Thyroid gland (tissue), 4 donors: Measurements from ENCODE around the gene IL21R. TPM values are rescaled to one million over a fixed set of nuclear protein-coding genes. Genes with fewer than 3 reads are reported as not detected.

Experiments
- DNase-seq, 2 donors: peaks; one replicate each; pipeline ENCODE4 v3.0.0-alpha.2; 2019
- H3K27ac ChIP-seq, 3 donors: fragments of 200-600 bp; sonication (generic); 1 replicate in 2 of 3; 2 replicates in 1 of 3; pipeline ENCODE4 v1.5.1; 2016 to 2019; ENCODE audit warnings: mild to moderate bottlenecking in 1 of 3, moderate library complexity in 1 of 3
- H3K27me3 ChIP-seq: fragments of 200-600 bp; sonication (generic); one replicate; pipeline ENCODE4 v1.5.1; 2019
- H3K36me3 ChIP-seq, 2 donors: fragments of 200-600 bp; sonication (generic); one replicate each; pipeline ENCODE4 v1.5.1; 2016 to 2019
- H3K4me1 ChIP-seq, 2 donors: fragments of 200-600 bp; sonication (generic); one replicate each; pipeline ENCODE4 v1.5.1; 2017 to 2019
- H3K4me3 ChIP-seq, 3 donors: fragments of 200-600 bp; sonication (generic); replicated peaks in 1 of 3; 1 replicate in 2 of 3; 2 replicates in 1 of 3; pipeline ENCODE4 v1.5.1; 2016; ENCODE audit warnings: mild to moderate bottlenecking in 1 of 3
- H3K9me3 ChIP-seq: fragments of 200-600 bp; sonication (generic); one replicate; pipeline ENCODE4 v1.5.1; 2017
- POLR2A ChIP-seq, 2 donors: fragments of 450-650 bp; IDR thresholded peaks; one replicate each; pipeline ENCODE4 v1.6.1; 2017; ENCODE audit warnings: antibody characterized with exemption in 2 of 2, mild to moderate bottlenecking in 2 of 2, moderate library complexity in 1 of 2
- WGBS, 2 donors: methylation state at CpG; one replicate each; pipeline ENCODE4 v1.1.5; 2017; 5-methylcytosine and 5-hydroxymethylcytosine counted together
- intact Hi-C: fragments of 100-400 bp; cut with DNase I; formaldehyde crosslinking; loops from one replicate; pipeline ENCODE4 v1.15.1; 2023
- total RNA-seq, 4 donors: library from RNA; depleted of rRNA; stranded (reverse); fragments of >200 nt; gene quantifications; one replicate each; pipeline ENCODE4 v1.2.3, GENCODE V29; 2016
- TF ChIP-seq, protein P1 (sequence below), 6 experiments: fragments of 200-600 bp in 3 of 6; fragments of 450-650 bp in 3 of 6; sonication (generic) in 3 of 6; IDR thresholded peaks; one replicate each; pipeline ENCODE4 v1.5.1; 2016 to 2019; ENCODE audit warnings: antibody characterized with exemption in 6 of 6, mild to moderate bottlenecking in 2 of 6, inconsistent platforms in 1 of 6, moderate library complexity in 1 of 6

IL21R gene
- total RNA-seq, 4 donors from 2014 or later: 0.11 to 0.88 (median 0.32) TPM

DNA sequence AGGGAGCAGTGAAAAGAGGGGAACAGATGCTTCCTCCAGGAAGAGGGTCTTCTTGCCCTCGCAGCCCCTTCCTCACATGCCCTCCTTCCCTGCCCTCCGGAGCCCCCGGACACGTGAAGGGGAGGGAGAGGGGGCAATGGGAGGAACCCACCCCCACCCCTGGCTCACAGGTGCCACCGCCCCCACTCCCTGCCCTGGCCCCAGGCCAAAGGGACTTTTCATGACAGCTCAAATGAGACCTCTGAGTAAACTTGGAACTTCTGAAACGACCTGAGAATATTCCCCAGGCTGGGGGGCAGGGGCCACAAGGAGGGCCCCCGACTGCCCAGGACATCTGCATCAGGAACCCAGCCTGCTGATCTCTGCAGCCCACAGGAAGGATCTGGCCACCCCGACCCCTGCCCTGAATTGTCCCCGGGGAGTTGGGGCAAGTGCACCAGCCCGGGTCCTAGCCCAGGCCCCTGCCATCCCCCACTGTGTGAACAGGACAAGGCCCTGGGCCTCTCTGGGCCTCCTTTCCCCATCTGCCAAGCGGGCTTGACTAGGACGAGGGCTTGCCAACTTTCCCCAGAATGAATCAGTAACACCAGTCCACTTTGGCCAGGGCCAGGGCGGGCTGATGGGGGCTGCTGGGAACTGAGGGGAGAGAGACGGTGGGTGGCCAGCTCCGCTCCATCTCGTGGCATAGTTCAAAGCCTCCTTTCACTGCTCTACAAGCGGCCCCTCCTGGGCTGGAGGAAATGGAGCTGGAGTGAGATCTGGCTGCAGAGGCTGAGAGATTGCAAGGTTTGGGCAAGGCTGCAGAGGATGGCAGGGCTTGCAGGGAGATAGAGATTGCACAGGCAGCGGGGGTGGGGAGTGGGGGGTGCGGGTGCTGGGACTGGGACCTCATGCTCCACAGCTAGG is 3.8 kb downstream of the IL21R start:
- Histone ChIP-seq H3K27ac (no peak overlapping the region), H3K4me1 (peaks cover 0 to 16% of the 10 kb centered on the region in 2 donors), H3K36me3 (no peaks in the 10 kb centered on the region), H3K27me3 (no peaks in the 10 kb centered on the region), H3K9me3 (no peaks in the 10 kb centered on the region), H3K4me3 (no peak overlapping the region)
- WGBS, 2 donors: 53 to 54% methylated on average over 10 to 14 of the region's 19 CpGs
- DNase-seq: no peak
- intact Hi-C loops: no loop called here
- TF ChIP-seq POLR2A (IDR thresholded peaks at IDR 0.05): no peak
- TF ChIP-seq, protein P1, sequence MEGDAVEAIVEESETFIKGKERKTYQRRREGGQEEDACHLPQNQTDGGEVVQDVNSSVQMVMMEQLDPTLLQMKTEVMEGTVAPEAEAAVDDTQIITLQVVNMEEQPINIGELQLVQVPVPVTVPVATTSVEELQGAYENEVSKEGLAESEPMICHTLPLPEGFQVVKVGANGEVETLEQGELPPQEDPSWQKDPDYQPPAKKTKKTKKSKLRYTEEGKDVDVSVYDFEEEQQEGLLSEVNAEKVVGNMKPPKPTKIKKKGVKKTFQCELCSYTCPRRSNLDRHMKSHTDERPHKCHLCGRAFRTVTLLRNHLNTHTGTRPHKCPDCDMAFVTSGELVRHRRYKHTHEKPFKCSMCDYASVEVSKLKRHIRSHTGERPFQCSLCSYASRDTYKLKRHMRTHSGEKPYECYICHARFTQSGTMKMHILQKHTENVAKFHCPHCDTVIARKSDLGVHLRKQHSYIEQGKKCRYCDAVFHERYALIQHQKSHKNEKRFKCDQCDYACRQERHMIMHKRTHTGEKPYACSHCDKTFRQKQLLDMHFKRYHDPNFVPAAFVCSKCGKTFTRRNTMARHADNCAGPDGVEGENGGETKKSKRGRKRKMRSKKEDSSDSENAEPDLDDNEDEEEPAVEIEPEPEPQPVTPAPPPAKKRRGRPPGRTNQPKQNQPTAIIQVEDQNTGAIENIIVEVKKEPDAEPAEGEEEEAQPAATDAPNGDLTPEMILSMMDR (IDR thresholded peaks at IDR 0.05): no peak

DNA sequence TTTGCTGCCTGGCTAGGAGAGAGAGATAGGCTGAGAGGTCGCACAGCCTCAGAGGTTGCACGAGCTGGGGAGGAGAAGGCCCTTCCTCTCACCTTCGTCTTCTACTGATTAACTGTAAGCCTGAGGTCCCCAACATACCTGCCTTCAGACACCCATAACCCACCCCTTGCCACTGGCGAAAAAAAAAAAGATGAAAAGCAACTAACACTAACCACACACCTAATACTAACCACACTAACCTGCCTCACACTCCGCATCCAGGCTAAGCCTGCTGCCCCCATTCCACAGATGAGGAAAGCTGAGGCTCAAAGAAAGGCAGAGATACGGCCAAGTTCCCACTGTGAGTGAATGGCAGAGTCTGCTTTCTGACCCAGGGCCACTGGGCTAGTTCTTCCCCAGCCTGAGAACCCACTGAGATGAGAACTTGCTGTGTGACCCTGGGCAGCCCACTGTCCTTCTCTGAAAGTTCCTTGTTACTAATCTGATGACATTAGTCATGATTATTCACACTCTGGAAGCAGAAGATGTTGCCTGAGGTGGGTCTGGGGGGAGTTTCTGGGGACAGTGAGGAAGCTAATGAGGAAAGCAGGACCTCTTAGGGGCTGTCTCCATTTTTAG is 4.6 kb downstream of the IL21R start:
- WGBS, 2 donors: 75 to 84% methylated on average over 6 of the region's 6 CpGs
- no peak for TF ChIP-seq POLR2A (IDR thresholded peaks at IDR 0.05)
- TF ChIP-seq, protein P1 (IDR thresholded peaks at IDR 0.05): no peak
- Histone ChIP-seq H3K27ac (no peak overlapping the region), H3K4me1 (peaks cover 0 to 11% of the 10 kb centered on the region in 2 donors), H3K4me3 (no peak overlapping the region), H3K9me3 (no peaks in the 10 kb centered on the region), H3K27me3 (no peaks in the 10 kb centered on the region), H3K36me3 (no peaks in the 10 kb centered on the region)
- intact Hi-C loops: no loop called here
- DNase-seq: no peak

- Histone ChIP-seq H3K36me3 (no peaks in the 10 kb centered on the region), H3K27me3 (no peaks in the 10 kb centered on the region), H3K4me3 (no peak overlapping the region), H3K4me1 (peaks cover 0 to 6% of the 10 kb centered on the region in 2 donors), H3K27ac (no peak overlapping the region), H3K9me3 (no peaks in the 10 kb centered on the region)
- no peak for TF ChIP-seq POLR2A (IDR thresholded peaks at IDR 0.05)
- TF ChIP-seq, protein P1 (IDR thresholded peaks at IDR 0.05): no peak
- no peak for DNase-seq
- 82 to 86% methylated on average over 2 of the region's 2 CpGs for WGBS, 2 donors
- intact Hi-C loops: no loop called here
Observed at GRCh38 chr16:27407133-27407532, 5.2 kb downstream of the IL21R start.

GRCh38 chr16:27408012-27408601 is 6.1 kb downstream of the IL21R start:
- Histone ChIP-seq H3K4me3 (no peak overlapping the region), H3K27me3 (no peaks in the 10 kb centered on the region), H3K27ac (no peak overlapping the region), H3K36me3 (no peaks in the 10 kb centered on the region), H3K4me1 (no peaks in the 10 kb centered on the region), H3K9me3 (no peaks in the 10 kb centered on the region)
- TF ChIP-seq POLR2A (IDR thresholded peaks at IDR 0.05): no peak
- TF ChIP-seq, protein P1 (IDR thresholded peaks at IDR 0.05): no peak
- 72 to 76% methylated on average over 3 of the region's 3 CpGs for WGBS, 2 donors
- DNase-seq: no peak
- intact Hi-C loops: no loop called here
